ENCODE measurements around the gene SLC39A13.

The SLC39A13 gene

GRCh38 chr11:47407746-47408590 is at the start of gene SLC39A13:
TSS of gene SLC39A13 (plus strand) at chr11:47408590. CDS start at chr11:47410095, 1,505 bp downstream.
- peak; percentile 87 for DNase-seq (ENCODE audit: low read depth)

- DNase-seq (ENCODE audit: low read depth), result no peak
These were observed 49.7 kb upstream of the SLC39A13 start for GRCh38 chr11:47358731-47359051.

- no peak for DNase-seq (ENCODE audit: low read depth)
These were observed 49.2 kb upstream of the SLC39A13 start for GRCh38 chr11:47359162-47359561.

GRCh38 chr11:47359586-47359985 is 48.8 kb upstream of the SLC39A13 start:
- DNase-seq (ENCODE audit: low read depth), result no peak

DNA sequence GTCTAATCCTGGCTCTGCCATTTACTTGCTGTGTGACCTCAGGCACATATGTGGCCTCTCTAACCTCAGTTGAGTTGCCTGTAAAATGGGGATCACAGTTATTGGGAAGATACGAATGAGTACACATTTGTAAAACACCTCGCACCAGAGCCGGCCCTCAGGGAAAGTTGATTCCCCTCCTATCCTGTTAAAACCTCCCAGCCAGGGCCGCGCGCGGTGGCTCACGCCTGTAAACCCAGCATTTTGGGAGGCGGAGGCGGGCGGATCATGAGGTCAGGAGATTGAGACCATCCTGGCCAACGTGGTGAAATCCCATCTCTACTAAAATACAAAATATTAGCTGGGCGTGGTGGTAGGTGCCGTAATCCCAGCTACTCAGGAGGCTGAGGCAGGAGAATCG is 48.0 kb upstream of the SLC39A13 start:
- no peak for DNase-seq (ENCODE audit: low read depth)

GRCh38 chr11:47361419-47361818 is 47.0 kb upstream of the SLC39A13 start:
- no peak for DNase-seq (ENCODE audit: low read depth)

GRCh38 chr11:47366020-47366490 is 42.3 kb upstream of the SLC39A13 start:
- DNase-seq (ENCODE audit: low read depth), result no peak

GRCh38 chr11:47369676-47370075 is 38.7 kb upstream of the SLC39A13 start:
- DNase-seq (ENCODE audit: low read depth), result no peak

DNA sequence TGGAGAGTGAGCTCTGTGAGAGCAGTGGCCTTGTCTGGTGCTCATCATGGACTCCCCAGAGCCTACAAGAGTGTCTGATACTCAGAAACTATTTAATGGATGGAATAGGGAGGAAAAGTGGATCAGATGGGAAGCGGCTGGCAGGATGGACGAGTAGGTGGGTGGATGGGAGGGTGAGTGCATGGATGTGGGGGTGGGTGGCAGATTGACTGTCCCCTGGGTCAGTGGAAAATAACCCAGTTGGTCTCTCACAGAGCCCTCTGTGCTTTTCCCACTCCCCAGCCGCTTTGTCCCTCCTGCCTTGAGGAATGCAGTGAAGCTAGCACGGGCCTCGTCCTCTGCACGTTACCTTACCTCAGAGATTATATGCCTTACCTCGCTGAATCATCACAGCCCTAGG is 36.0 kb upstream of the SLC39A13 start:
- no peak for DNase-seq (ENCODE audit: low read depth)

DNA sequence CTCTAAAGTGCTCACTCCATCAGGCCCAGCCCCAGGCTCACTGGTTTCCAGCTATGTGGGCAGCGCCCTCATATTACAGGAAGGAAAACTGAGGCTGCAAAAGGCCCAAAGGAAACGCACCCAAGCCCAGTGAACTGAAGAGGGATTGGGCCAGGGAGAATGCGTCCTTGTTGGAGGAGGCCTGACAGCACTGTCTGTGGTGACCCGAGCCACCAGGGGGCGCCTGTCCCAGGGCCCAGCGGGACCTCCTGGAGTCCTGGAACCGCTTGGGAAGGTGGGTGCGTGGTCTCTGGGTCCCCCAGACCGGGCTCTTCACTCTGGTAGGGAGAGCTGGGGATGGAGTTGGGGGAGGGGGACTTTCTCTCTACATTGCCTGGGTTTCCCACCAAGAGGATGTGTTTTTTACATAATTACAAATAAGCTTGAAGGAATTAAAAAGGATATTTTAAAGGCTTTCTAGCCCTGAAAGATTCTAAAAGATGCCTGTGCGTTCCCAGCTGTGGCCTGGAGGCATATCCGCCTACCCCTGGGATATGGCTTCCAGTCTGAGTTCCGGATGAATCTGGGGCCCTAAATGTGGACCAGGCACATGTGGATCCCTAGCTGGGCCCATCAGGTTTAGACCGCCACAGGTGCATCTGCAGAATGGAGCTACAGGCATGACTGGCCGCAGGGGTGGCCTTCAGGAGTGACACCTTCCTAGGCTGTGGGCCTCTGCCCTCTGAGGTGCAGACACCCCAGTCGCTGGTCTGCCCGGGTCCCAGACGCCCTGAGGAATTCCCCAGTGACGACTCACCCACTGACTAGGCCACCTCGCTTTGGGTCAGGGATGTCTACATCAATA is 34.3 kb upstream of the SLC39A13 start:
- DNase-seq (ENCODE audit: low read depth), result peak; percentile 79

DNA sequence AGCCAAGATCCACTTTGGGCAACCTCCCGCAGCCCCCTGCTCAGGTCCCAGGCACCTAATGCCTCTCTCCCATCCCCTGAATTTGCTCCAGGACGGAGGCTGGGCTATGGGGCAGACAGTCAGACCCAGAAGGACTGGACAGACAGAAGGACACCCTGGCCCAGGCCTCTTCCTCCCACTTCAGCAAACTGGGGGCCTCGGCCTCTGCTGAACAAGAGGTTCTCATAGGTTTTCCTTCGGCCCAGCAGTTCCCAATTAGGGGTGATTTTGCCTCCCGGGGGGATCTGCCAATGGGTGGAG is 33.7 kb upstream of the SLC39A13 start:
- DNase-seq (ENCODE audit: low read depth), result no peak

GRCh38 chr11:47375020-47375419 is 33.4 kb upstream of the SLC39A13 start:
- no peak for DNase-seq (ENCODE audit: low read depth)

DNA sequence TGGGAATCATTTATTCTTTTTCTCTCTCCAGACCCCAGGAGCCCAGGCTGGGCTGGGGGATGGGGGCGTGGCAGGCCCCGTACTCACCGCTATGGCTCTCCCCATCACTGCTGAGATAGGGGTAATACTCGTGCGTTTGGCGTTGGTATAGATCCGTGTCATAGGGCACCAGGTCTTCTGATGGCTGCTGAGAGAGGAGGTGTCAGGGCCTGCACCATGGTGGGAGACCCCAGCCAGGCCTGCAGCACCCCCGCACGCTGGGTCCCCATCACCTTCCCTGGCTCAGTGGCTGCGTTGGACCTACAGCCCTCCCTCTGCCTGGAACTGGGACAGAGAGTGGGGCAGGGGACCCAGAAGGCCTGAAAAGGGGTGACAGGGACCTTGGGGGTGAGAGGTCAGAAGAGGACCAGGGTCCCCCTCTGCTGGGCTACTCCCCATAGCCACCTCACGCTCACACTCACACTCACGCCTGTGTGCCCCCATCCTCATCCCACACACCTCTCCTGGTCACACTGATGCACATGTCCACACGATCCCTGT is 32.8 kb upstream of the SLC39A13 start:
- no peak for DNase-seq (ENCODE audit: low read depth)

DNA sequence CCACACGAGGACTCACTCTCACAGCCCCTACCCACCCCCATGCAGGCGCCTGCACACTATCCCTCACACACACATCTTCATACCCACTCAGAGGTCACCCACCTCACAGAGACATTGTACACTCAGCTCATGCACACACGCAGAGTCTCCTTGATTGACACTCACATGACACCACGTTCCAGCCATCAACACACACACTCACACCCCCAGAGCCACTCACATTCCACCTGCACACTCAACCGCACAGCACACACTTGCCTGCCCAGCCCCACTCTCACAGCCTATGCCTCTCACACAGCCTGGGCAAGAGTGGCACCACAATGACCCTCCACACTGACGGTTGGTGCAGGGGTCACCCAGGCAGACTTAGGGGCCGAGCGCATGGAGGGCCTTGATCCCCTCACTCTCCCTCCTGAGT is 32.3 kb upstream of the SLC39A13 start:
- no peak for DNase-seq (ENCODE audit: low read depth)

GRCh38 chr11:47376525-47377371 is 31.6 kb upstream of the SLC39A13 start:
- no peak for DNase-seq (ENCODE audit: low read depth)

DNA sequence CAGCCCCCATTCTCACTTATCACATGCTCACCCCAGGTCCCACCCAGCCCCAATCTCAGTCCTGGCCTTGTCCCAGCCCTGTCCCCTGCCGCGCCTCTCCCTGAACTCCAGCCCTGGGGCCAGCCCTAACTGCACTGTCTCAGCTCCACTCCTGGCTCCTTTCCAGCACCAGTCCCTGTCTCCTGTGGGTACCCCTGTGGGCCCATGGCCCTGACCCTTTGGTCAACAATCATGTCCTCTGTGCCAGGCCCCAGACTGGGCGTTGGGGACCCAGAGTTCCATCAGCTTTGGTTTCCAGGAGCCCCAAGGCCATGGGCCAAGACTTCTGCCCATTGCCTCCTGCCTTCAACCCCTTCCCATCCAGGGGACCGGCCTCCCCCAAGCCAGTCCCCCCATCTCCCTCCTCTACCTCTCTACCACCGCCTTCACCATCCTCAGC is 30.8 kb upstream of the SLC39A13 start:
- DNase-seq (ENCODE audit: low read depth), result no peak

DNA sequence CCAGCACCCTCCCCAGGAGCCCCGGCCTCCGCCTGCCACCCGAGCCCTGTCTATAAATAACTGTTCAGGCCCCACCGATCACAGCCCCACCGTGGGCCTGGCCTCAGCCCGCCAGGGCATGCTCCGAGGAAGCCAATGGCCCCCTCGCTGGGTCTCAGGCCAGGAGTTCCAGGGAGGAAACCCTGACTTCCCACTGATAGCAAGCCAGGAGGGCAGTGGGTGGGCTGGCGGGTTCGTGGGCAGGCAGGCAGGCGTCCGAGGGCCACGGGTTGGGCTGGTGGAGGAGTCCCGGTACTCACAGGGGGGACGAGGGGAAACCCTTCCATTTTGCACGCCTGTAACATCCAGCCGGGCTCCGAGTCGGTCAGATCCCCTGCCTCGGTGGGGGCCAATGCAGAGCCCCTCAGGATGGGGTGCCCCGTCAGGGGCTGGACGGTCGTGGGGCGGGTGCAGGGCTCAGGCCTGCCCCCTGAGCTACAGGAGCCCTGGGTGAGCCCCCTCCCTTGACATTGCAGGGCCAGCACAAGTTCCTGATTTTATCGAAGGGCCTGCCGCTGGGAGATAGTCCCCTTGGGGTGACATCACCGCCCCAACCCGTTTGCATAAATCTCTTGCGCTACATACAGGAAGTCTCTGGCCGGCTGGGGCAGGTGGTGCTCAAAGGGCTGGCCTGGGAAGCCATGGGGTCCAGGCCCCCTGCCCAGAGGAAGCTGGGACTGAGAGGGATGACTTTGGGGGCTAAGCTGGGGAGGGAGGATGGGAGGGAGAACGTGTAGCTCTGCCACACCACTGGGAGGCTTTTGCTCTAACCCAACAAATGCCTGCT is 30.2 kb upstream of the SLC39A13 start, which contains the start of gene SPI1:
TSS of gene SPI1 (minus strand) at position 538 of the 826 bp plus-strand sequence. CDS start at position 344, 194 bp downstream.
- DNase-seq (ENCODE audit: low read depth), result no peak

DNA sequence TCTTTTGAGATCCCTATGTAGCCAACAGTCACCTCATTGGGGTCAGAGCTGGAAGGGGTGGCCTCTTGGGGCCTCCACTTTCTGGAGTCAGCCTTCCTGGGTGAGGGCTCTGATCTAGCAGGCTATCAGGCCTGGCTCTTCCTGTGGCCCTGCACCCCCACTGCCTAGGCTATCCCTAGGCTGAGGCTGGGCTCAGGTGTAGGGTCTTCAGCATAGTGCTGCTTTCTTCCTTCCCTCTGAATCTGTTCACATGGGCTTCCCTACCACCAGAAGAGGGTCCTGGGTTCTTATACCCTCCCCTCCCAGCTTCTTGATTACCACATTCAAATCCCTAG is 29.6 kb upstream of the SLC39A13 start:
- DNase-seq (ENCODE audit: low read depth), result no peak

DNA sequence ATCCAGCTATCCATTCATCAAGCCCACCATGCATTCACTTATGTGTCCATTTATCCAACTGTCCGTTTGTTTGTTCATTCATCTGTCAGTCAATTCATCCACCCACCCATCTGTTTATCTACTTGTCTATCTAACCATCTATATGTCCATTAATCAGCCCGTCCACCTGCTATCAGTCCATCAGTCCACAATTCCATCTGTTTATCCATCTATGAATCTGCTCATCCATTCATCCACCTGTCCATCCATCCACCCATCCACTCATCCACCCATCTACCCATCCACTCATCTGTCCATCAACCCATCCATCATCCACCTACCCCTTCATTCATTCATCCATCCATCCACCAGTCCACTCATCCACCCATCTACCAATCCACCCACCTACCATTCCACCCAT is 29.1 kb upstream of the SLC39A13 start:
- DNase-seq (ENCODE audit: low read depth), result no peak

GRCh38 chr11:47380078-47380477 is 28.3 kb upstream of the SLC39A13 start:
- DNase-seq (ENCODE audit: low read depth), result no peak

- DNase-seq (ENCODE audit: low read depth), result no peak
These were observed 25.3 kb upstream of the SLC39A13 start for GRCh38 chr11:47383071-47383470.
